ENCODE results near the gene VPS35.
"Not testable (repeated sequence)": the region's sequence is repeated elsewhere in the genome, so short reads cannot be mapped to it uniquely, and the experiment has no call there.

DNA sequence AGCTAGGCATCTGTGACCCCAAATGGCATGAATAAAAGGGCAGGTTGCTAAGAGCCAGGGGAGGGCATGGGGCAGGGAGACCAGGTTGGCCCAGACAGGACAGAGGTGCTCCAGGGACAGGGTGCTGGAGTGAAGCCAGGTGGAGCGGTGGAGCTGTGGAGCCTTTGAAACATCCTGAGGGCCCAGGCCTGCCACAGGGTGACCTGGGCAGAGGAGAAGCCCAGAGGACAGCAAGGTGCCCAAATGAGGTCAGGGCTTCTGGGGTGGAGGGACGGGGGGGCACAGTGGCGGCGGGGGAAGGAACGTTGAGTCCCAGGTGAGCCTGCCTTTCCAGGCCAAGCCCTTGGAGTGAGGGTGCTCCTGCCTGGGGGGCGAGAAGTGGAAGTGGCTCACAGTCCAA, 65.3 kb downstream of the VPS35 start:
- TF ChIP-seq POLR2AphosphoS5 (IDR thresholded peaks at IDR 0.05; ENCODE audit: low read depth, low read length); TAF1 (IDR thresholded peaks at IDR 0.05; ENCODE audit: borderline replicate concordance, low read depth, low read length); POLR2A (IDR thresholded peaks at IDR 0.05; ENCODE audit: low read depth, low read length): not testable (repeated sequence)
